Activated T-cell treated with anti-CD3 and anti-CD28 coated beads, Interleukin-2, amount 50 U/mL, for 48 hours (primary cell): Measurements from ENCODE around the gene EVA1A.

ENCODE experiments used
- DNase-seq, 2 experiments: peaks; one replicate each; pipeline ENCODE4 v3.0.0-alpha.2; 2020

The EVA1A gene

GRCh38 chr2:75562513-75562864 is 1.8 kb upstream of the EVA1A start:
- DNase-seq = no peak

- DNase-seq = no peak
These were observed 1.1 kb upstream of the EVA1A start for GRCh38 chr2:75561566-75562512.

- DNase-seq = peak in 1 of 2 experiments; percentile 32
These were observed 544 bp downstream of the EVA1A start for GRCh38 chr2:75560022-75560767.

- DNase-seq = no peak
These were observed 1.1 kb downstream of the EVA1A start for GRCh38 chr2:75559680-75560021.

GRCh38 chr2:75558786-75559679 is 1.7 kb downstream of the EVA1A start:
- DNase-seq = no peak

GRCh38 chr2:75558136-75558535 is 2.6 kb downstream of the EVA1A start:
- DNase-seq = no peak

GRCh38 chr2:75557474-75558133 is 3.1 kb downstream of the EVA1A start:
- DNase-seq = no peak

GRCh38 chr2:75556679-75557366 is 3.9 kb downstream of the EVA1A start:
- no peak for DNase-seq

GRCh38 chr2:75555701-75556100 is 5.0 kb downstream of the EVA1A start:
- no peak for DNase-seq

- DNase-seq = no peak
These were observed 6.7 kb downstream of the EVA1A start for GRCh38 chr2:75553935-75554531.

GRCh38 chr2:75552222-75552621 is 8.5 kb downstream of the EVA1A start:
- no peak for DNase-seq

- no peak for DNase-seq
These were observed 9.3 kb downstream of the EVA1A start for GRCh38 chr2:75551434-75551833.

GRCh38 chr2:75549401-75550253 is 11.1 kb downstream of the EVA1A start:
- DNase-seq = no peak

GRCh38 chr2:75548036-75548573 is 12.6 kb downstream of the EVA1A start:
- DNase-seq = no peak

GRCh38 chr2:75547345-75548035 is 13.2 kb downstream of the EVA1A start:
- no peak for DNase-seq

- DNase-seq = no peak
These were observed 14.8 kb downstream of the EVA1A start for GRCh38 chr2:75545922-75546321.

GRCh38 chr2:75545387-75545786 is 15.4 kb downstream of the EVA1A start:
- no peak for DNase-seq

GRCh38 chr2:75543446-75543845 is 17.3 kb downstream of the EVA1A start:
- no peak for DNase-seq

GRCh38 chr2:75541430-75541829 is 19.3 kb downstream of the EVA1A start:
- DNase-seq = no peak

- no peak for DNase-seq
These were observed 19.7 kb downstream of the EVA1A start for GRCh38 chr2:75540994-75541393.
